ENCODE measurements around the gene RPS6KC1. TPM values are rescaled to one million over a fixed set of nuclear protein-coding genes. Genes with fewer than 3 reads are reported as not detected.

Gene RPS6KC1
- total RNA-seq, 1 donor from 2014 or later = 25.6 TPM

GRCh38 chr1:213054142-213054541 is 3.1 kb downstream of the RPS6KC1 start:
- H3K36me3 Mint-ChIP-seq (ENCODE audit: low read depth, unreplicated experiment) = peaks cover under 1% of the 10 kb centered on the region
- H4K20me1 ChIP-seq (ENCODE audit: insufficient read depth, low read length) = peaks cover 43% of the 10 kb centered on the region
- H3K4me2 ChIP-seq (ENCODE audit: low read length) = no peak overlapping the region
- no peak overlapping the region for H3K9ac ChIP-seq (ENCODE audit: low read length)
- no peaks in the 10 kb centered on the region for H3K4me1 ChIP-seq (ENCODE audit: insufficient read depth, low read length)
- TF ChIP-seq EZH2 (IDR thresholded peaks at IDR 0.05; ENCODE audit: insufficient read depth, low read length) = no peak
- H3K4me3 Mint-ChIP-seq (ENCODE audit: unreplicated experiment) = no peak overlapping the region
- H3K36me3 ChIP-seq (ENCODE audit: insufficient read depth, low read length) = no peaks in the 10 kb centered on the region
- H3K4me1 Mint-ChIP-seq (ENCODE audit: low read depth, unreplicated experiment) = peaks cover 20% of the 10 kb centered on the region
- H3K27ac Mint-ChIP-seq (ENCODE audit: unreplicated experiment) = no peak overlapping the region
- no peaks in the 10 kb centered on the region for H3K27me3 ChIP-seq (ENCODE audit: insufficient read depth, low read length)
- no peaks in the 10 kb centered on the region for H3K27me3 Mint-ChIP-seq (ENCODE audit: low read depth, unreplicated experiment)
- no peak for FAIRE-seq
- H3K79me2 ChIP-seq (ENCODE audit: insufficient read depth, low read length) = peaks cover 77% of the 10 kb centered on the region
- no peaks in the 10 kb centered on the region for H3K9me3 Mint-ChIP-seq (ENCODE audit: unreplicated experiment)
- H3K4me3 ChIP-seq (ENCODE audit: insufficient read depth, low read depth, low read length) = no peak overlapping the region
- no peak overlapping the region for H3K27ac ChIP-seq (ENCODE audit: low read depth, low read length)
- H2AFZ ChIP-seq (ENCODE audit: low read depth, low read length) = no peak overlapping the region
- no peaks in the 10 kb centered on the region for H3K9me3 ChIP-seq (ENCODE audit: insufficient read depth, low read depth, low read length)
- no peak for DNase-seq (ENCODE audit: low read depth)

- Histone ChIP-seq H3K36me3 (ENCODE audit: insufficient read depth, low read length) (no peaks in the 10 kb centered on the region), H3K4me3 (ENCODE audit: insufficient read depth, low read depth, low read length) (no peak overlapping the region), H3K27ac (ENCODE audit: low read depth, low read length) (no peak overlapping the region), H3K27me3 (ENCODE audit: insufficient read depth, low read length) (no peaks in the 10 kb centered on the region), H3K9ac (ENCODE audit: low read length) (no peak overlapping the region), H3K4me1 (ENCODE audit: insufficient read depth, low read length) (no peaks in the 10 kb centered on the region), H3K9me3 (ENCODE audit: insufficient read depth, low read depth, low read length) (no peaks in the 10 kb centered on the region), H2AFZ (ENCODE audit: low read depth, low read length) (no peak overlapping the region), H3K4me2 (ENCODE audit: low read length) (no peak overlapping the region), H4K20me1 (ENCODE audit: insufficient read depth, low read length) (peaks cover 43% of the 10 kb centered on the region), H3K79me2 (ENCODE audit: insufficient read depth, low read length) (peaks cover 85% of the 10 kb centered on the region)
- Mint-ChIP-seq H3K4me3 (ENCODE audit: unreplicated experiment) (no peak overlapping the region), H3K9me3 (ENCODE audit: unreplicated experiment) (no peaks in the 10 kb centered on the region), H3K27ac (ENCODE audit: unreplicated experiment) (no peak overlapping the region), H3K4me1 (ENCODE audit: low read depth, unreplicated experiment) (peaks cover 20% of the 10 kb centered on the region), H3K36me3 (ENCODE audit: low read depth, unreplicated experiment) (peaks cover 2% of the 10 kb centered on the region), H3K27me3 (ENCODE audit: low read depth, unreplicated experiment) (no peaks in the 10 kb centered on the region)
- TF ChIP-seq EZH2 (IDR thresholded peaks at IDR 0.05; ENCODE audit: insufficient read depth, low read length) (no peak), CTCF (IDR thresholded peaks at IDR 0.05; ENCODE audit: insufficient read depth, low read depth, low read length) (no peak)
- no peak for DNase-seq (ENCODE audit: low read depth)
- FAIRE-seq = no peak
Measured at GRCh38 chr1:213054733-213055591, 3.9 kb downstream of the RPS6KC1 start.

GRCh38 chr1:213055767-213056166 is 4.7 kb downstream of the RPS6KC1 start:
- Histone ChIP-seq H2AFZ (ENCODE audit: low read depth, low read length) (no peak overlapping the region), H3K36me3 (ENCODE audit: insufficient read depth, low read length) (no peaks in the 10 kb centered on the region), H3K4me3 (ENCODE audit: insufficient read depth, low read depth, low read length) (no peak overlapping the region), H3K27me3 (ENCODE audit: insufficient read depth, low read length) (no peaks in the 10 kb centered on the region), H3K9ac (ENCODE audit: low read length) (no peak overlapping the region), H3K79me2 (ENCODE audit: insufficient read depth, low read length) (peaks cover 92% of the 10 kb centered on the region), H3K4me2 (ENCODE audit: low read length) (no peak overlapping the region), H3K9me3 (ENCODE audit: insufficient read depth, low read depth, low read length) (no peaks in the 10 kb centered on the region), H4K20me1 (ENCODE audit: insufficient read depth, low read length) (peaks cover 44% of the 10 kb centered on the region), H3K27ac (ENCODE audit: low read depth, low read length) (no peak overlapping the region), H3K4me1 (ENCODE audit: insufficient read depth, low read length) (no peaks in the 10 kb centered on the region)
- no peak for FAIRE-seq
- no peaks in the 10 kb centered on the region for H3K9me3 Mint-ChIP-seq (ENCODE audit: unreplicated experiment)
- H3K4me3 Mint-ChIP-seq (ENCODE audit: unreplicated experiment) = no peak overlapping the region
- H3K4me1 Mint-ChIP-seq (ENCODE audit: low read depth, unreplicated experiment) = peaks cover 18% of the 10 kb centered on the region
- TF ChIP-seq CTCF (IDR thresholded peaks at IDR 0.05; ENCODE audit: insufficient read depth, low read depth, low read length) (no peak), EZH2 (IDR thresholded peaks at IDR 0.05; ENCODE audit: insufficient read depth, low read length) (no peak)
- no peak overlapping the region for H3K27ac Mint-ChIP-seq (ENCODE audit: unreplicated experiment)
- H3K27me3 Mint-ChIP-seq (ENCODE audit: low read depth, unreplicated experiment) = no peaks in the 10 kb centered on the region
- DNase-seq (ENCODE audit: low read depth) = no peak
- peaks cover 2% of the 10 kb centered on the region for H3K36me3 Mint-ChIP-seq (ENCODE audit: low read depth, unreplicated experiment)

All from astrocyte (in vitro differentiated cells and primary cell).